IMR-90 (cell line): ENCODE measurements around the gene CLEC2D. TPM values are rescaled to one million over a fixed set of nuclear protein-coding genes. Genes with fewer than 3 reads are reported as not detected.

ENCODE experiments used
- ATAC-seq: fragments of 200-7000 bp; cut with Tn5 transposase; 2 replicates; pipeline ENCODE4 v1.9.1; 2020; ENCODE audit warnings: low read depth, mild to moderate bottlenecking, moderate library complexity
- BruUV-seq: library from RNA; stranded (reverse); fragments of 400-500 nt; replicated peaks from 2 replicates; lab custom pipeline; 2021; lab: Mats Ljungman, UMichigan
- CTCF ChIA-PET: fragments of 300-600 bp; formaldehyde crosslinking; extraction: SDS; loops from one replicate; lab custom pipeline; 2021; ENCODE audit warnings: antibody characterized with exemption; lab: Yijun Ruan, JAX
- POLR2A ChIA-PET: fragments of 300-600 bp; sonication (Branson Sonifier 250); formaldehyde crosslinking; loops from one replicate; lab custom pipeline; 2022; ENCODE audit warnings: antibody characterized with exemption; ENCODE audit not compliant: unreplicated experiment; lab: Charles Lee
- DNase-seq: peaks from one replicate; pipeline ENCODE4 v3.0.0; 2013
- H2AFZ ChIP-seq: replicated peaks from 2 replicates; pipeline ENCODE3; 2013; ENCODE audit warnings: low read length, mild to moderate bottlenecking; ENCODE audit not compliant: poor library complexity
- H2AK5ac ChIP-seq: 2 replicates; pipeline ENCODE4 v1.6.1; 2013; ENCODE audit warnings: low read depth, low read length, inconsistent platforms
- H2AK9ac ChIP-seq: replicated peaks from 2 replicates; pipeline ENCODE3; 2013; ENCODE audit warnings: mild to moderate bottlenecking, low read depth, low read length, moderate library complexity; ENCODE audit not compliant: poor library complexity
- H2BK120ac ChIP-seq: 2 replicates; pipeline ENCODE4 v1.6.1; 2013; ENCODE audit warnings: low read depth, low read length, inconsistent platforms
- H2BK15ac ChIP-seq: 3 replicates; pipeline ENCODE4 v1.6.1; 2013; ENCODE audit warnings: low read depth, low read length, inconsistent platforms
- H2BK20ac ChIP-seq: 2 replicates; pipeline ENCODE4 v1.6.1; 2013; ENCODE audit warnings: low read depth, mild to moderate bottlenecking, inconsistent platforms, low read length, moderate library complexity
- H2BK5ac ChIP-seq: 2 replicates; pipeline ENCODE4 v1.6.1; 2013; ENCODE audit warnings: mild to moderate bottlenecking, low read depth, low read length, inconsistent platforms; ENCODE audit not compliant: poor library complexity, severe bottlenecking
- H3K14ac ChIP-seq: replicated peaks from 2 replicates; pipeline ENCODE4 v1.6.1; 2013; ENCODE audit warnings: low read depth, low read length, inconsistent platforms
- H3K18ac ChIP-seq: 2 replicates; pipeline ENCODE4 v1.6.1; 2013; ENCODE audit warnings: low read depth, low read length, control low read depth
- H3K23ac ChIP-seq: 2 replicates; pipeline ENCODE4 v1.6.1; 2013; ENCODE audit warnings: low read depth, low read length, inconsistent platforms
- H3K27ac ChIP-seq: 2 replicates; pipeline ENCODE4 v1.5.1; 2013; ENCODE audit warnings: mild to moderate bottlenecking, control low read depth, low read length; ENCODE audit not compliant: insufficient read depth
- H3K27me3 ChIP-seq: 2 replicates; pipeline ENCODE4 v1.6.1; 2013; ENCODE audit warnings: low read length; ENCODE audit not compliant: control insufficient read depth, insufficient read depth
- H3K36me3 ChIP-seq: 2 replicates; pipeline ENCODE4 v1.6.1; 2013; ENCODE audit warnings: low read length, mixed read lengths; ENCODE audit not compliant: control insufficient read depth, insufficient read depth
- H3K4ac ChIP-seq: 2 replicates; pipeline ENCODE4 v1.6.1; 2013; ENCODE audit warnings: low read depth, low read length, inconsistent platforms
- H3K4me1 ChIP-seq: 2 replicates; pipeline ENCODE4 v1.6.1; 2013; ENCODE audit warnings: low read length, mixed read lengths; ENCODE audit not compliant: control insufficient read depth, insufficient read depth
- H3K4me2 ChIP-seq: 2 replicates; pipeline ENCODE4 v1.6.1; 2013; ENCODE audit warnings: low read depth, mild to moderate bottlenecking, control low read depth, low read length, moderate library complexity
- H3K4me3 ChIP-seq: 2 replicates; pipeline ENCODE4 v1.5.1; 2013; ENCODE audit warnings: low read depth, mild to moderate bottlenecking, control low read depth, low read length, moderate library complexity; ENCODE audit not compliant: insufficient read depth
- H3K56ac ChIP-seq: 2 replicates; pipeline ENCODE4 v1.6.1; 2013; ENCODE audit warnings: low read length, inconsistent platforms; ENCODE audit not compliant: insufficient read depth; ENCODE audit errors: extremely low read depth
- H3K79me1 ChIP-seq, 2 experiments: 2 replicates each; pipeline ENCODE4 v1.6.1; 2013; ENCODE audit warnings: low read length in 2 of 2, inconsistent platforms in 1 of 2, low read depth in 1 of 2
- H3K9ac ChIP-seq: 2 replicates; pipeline ENCODE4 v1.6.1; 2013; ENCODE audit warnings: low read depth, low read length, control low read depth
- H3K9me1 ChIP-seq: 2 replicates; pipeline ENCODE4 v1.6.1; 2013; ENCODE audit warnings: low read length, inconsistent platforms; ENCODE audit not compliant: insufficient read depth
- H3K9me3 ChIP-seq: 2 replicates; pipeline ENCODE4 v1.6.1; 2013; ENCODE audit warnings: low read length; ENCODE audit not compliant: control insufficient read depth, insufficient read depth
- H4K20me1 ChIP-seq: 2 replicates; pipeline ENCODE4 v1.6.1; 2013; ENCODE audit warnings: low read length, inconsistent platforms; ENCODE audit not compliant: insufficient read depth
- H4K5ac ChIP-seq: 2 replicates; pipeline ENCODE4 v1.6.1; 2013; ENCODE audit warnings: mild to moderate bottlenecking, low read depth, low read length, control low read depth
- H4K8ac ChIP-seq, 2 experiments: 2 replicates each; pipeline ENCODE4 v1.6.1; 2013; ENCODE audit warnings: low read depth in 2 of 2, low read length in 2 of 2, control low read depth in 1 of 2, inconsistent platforms in 1 of 2
- H4K91ac ChIP-seq: 2 replicates; pipeline ENCODE4 v1.6.1; 2013; ENCODE audit warnings: low read depth, low read length, inconsistent platforms; ENCODE audit not compliant: insufficient read depth
- BHLHE40 ChIP-seq: fragments of 150-350 bp; IDR thresholded peaks from 2 replicates; pipeline ENCODE4 v1.6.1; 2016; ENCODE audit warnings: mild to moderate bottlenecking, low read depth, low read length
- CEBPB ChIP-seq: IDR thresholded peaks from 2 replicates; pipeline ENCODE4 v1.6.1; 2012; ENCODE audit warnings: low read depth, low read length, improper control_type of control experiment
- CHD1 ChIP-seq: IDR thresholded peaks from 2 replicates; pipeline ENCODE4 v1.6.1; 2012; ENCODE audit warnings: low read depth, low read length, improper control_type of control experiment
- FOS ChIP-seq: fragments of 150-350 bp; IDR thresholded peaks from 2 replicates; pipeline ENCODE4 v1.6.1; 2016; ENCODE audit warnings: low read depth, low read length
- MAFK ChIP-seq: IDR thresholded peaks from 2 replicates; pipeline ENCODE4 v1.6.1; 2012; ENCODE audit warnings: low read depth, low read length, improper control_type of control experiment
- MAZ ChIP-seq: IDR thresholded peaks from 2 replicates; pipeline ENCODE4 v1.6.1; 2012; ENCODE audit warnings: low read depth, mild to moderate bottlenecking, low read length, improper control_type of control experiment, moderate library complexity, borderline replicate concordance
- MXI1 ChIP-seq: IDR thresholded peaks from 2 replicates; pipeline ENCODE4 v1.6.1; 2012; ENCODE audit warnings: low read depth, mild to moderate bottlenecking, low read length, moderate library complexity, borderline replicate concordance
- NFE2L2 ChIP-seq: fragments of 150-350 bp; IDR thresholded peaks from 2 replicates; pipeline ENCODE4 v1.6.1; 2016; ENCODE audit warnings: low read depth, mild to moderate bottlenecking, low read length
- POLR2A ChIP-seq: IDR thresholded peaks from 2 replicates; pipeline ENCODE4 v1.6.1; 2012; ENCODE audit warnings: mild to moderate bottlenecking, low read depth, low read length
- RAD21 ChIP-seq: IDR thresholded peaks from 2 replicates; pipeline ENCODE4 v1.6.1; 2012; ENCODE audit warnings: low read length, improper control_type of control experiment
- RCOR1 ChIP-seq: IDR thresholded peaks from 2 replicates; pipeline ENCODE4 v1.6.1; 2012; ENCODE audit warnings: mild to moderate bottlenecking, low read length, improper control_type of control experiment; ENCODE audit not compliant: insufficient replicate concordance
- RFX5 ChIP-seq: IDR thresholded peaks from 2 replicates; pipeline ENCODE4 v1.8.0; 2012; ENCODE audit warnings: low read depth, mild to moderate bottlenecking, low read length, moderate library complexity
- SMC3 ChIP-seq: fragments of 150-350 bp; IDR thresholded peaks from 2 replicates; pipeline ENCODE4 v1.6.1; 2016; ENCODE audit warnings: low read depth, mild to moderate bottlenecking, antibody characterized with exemption, low read length, moderate library complexity
- WGBS, 2 experiments: methylation state at CpG; one replicate each; pipeline versions ENCODE4 v1.1.5 to v1.1.7; 2013; ENCODE audit warnings: missing lambda C conversion rate in 2 of 2; ENCODE audit not compliant: insufficient read length in 1 of 2; ENCODE audit errors: extremely low coverage in 2 of 2; 5-methylcytosine and 5-hydroxymethylcytosine counted together
- dilution Hi-C: fragments of 300-500 bp; cut with HindIII; formaldehyde crosslinking; loops from one replicate; pipeline ENCODE4 v1.14.3; 2018; ENCODE audit warnings: low sequenced_read_pairs; ENCODE audit not compliant: unreplicated experiment
- in situ Hi-C: fragments of 300-500 bp; cut with MboI; formaldehyde crosslinking; loops from 3 replicates; pipeline ENCODE4 v1.14.3; 2019; ENCODE audit warnings: low sequenced_read_pairs, inconsistent platforms, mixed read lengths
- intact Hi-C: fragments of 100-400 bp; cut with micrococcal nuclease; formaldehyde crosslinking; loops from 2 replicates; pipeline ENCODE4 v1.10.0; 2022
- polyA plus RNA-seq, 3 experiments: library from polyadenylated mRNA; depleted of rRNA; stranded (reverse); fragments of >200 nt; gene quantifications; 2 replicates each; pipeline ENCODE4 v1.2.3, GENCODE V29; 2012; ENCODE audit warnings: low replicate concordance in 1 of 3
- total RNA-seq: library from RNA; depleted of rRNA; stranded (reverse); fragments of >200 nt; gene quantifications from 2 replicates; pipeline ENCODE4 v1.2.3, GENCODE V29; 2012
- TF ChIP-seq, protein P1 (sequence below): conservative IDR thresholded peaks from 2 replicates; pipeline ENCODE4 v1.5.1; 2012; ENCODE audit warnings: mild to moderate bottlenecking, low read depth, low read length, improper control_type of control experiment
- TF ChIP-seq, protein P2 (sequence below): fragments of 150-350 bp; IDR thresholded peaks from 2 replicates; pipeline ENCODE4 v1.6.1; 2016; ENCODE audit warnings: low read depth, mild to moderate bottlenecking, low read length, moderate library complexity, borderline replicate concordance
- TF ChIP-seq, protein P3 (sequence below): fragments of 150-350 bp; IDR thresholded peaks from 2 replicates; pipeline ENCODE4 v1.6.1; 2017; ENCODE audit warnings: mild to moderate bottlenecking, antibody characterized with exemption, low read length, low read depth

Gene CLEC2D
- total and polyA plus RNA-seq, 2 of the 4 experiments (the other 2 are of a cell fraction) = 0.72 to 1.2 TPM

DNA sequence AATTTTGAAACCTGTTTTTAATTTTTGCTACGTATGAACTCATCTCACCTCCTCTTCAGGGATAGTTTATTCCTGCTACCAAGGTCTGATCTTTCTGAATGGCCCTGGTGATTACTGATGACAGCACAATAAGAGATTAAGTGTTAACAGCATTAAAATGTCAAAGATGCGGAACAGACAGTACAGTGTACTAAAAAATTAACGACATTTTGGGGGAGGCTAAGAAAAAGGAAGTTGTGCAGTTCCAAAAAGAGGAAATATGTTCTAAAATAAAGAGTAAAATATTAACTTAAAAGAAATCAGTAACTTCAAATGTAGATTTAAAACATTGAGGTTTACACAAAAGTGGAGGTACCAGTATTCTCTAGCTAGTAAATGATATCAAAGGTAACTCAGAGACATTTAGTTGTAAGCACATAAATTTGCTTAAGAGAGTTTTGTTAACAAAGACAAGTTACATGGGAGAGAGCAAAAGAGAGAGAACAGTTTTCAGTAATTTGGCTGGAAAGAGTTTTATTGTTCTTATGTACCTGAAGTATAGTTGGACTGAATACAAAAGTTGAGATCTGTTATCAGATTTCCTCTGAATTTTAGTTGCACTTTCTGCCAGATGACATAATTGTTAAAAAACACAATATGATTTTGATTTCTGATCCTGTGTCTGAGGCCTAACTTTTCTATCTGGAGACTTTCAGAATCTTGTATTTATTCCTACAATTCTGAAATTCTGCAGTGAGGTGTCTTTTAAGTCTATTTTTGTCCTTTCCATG is 67.6 kb downstream of the CLEC2D start:
- Histone ChIP-seq H2BK5ac (no peak overlapping the region), H2AFZ (no peak overlapping the region), H3K23ac (no peak overlapping the region), H3K4ac (no peak overlapping the region), H3K4me1 (no peaks in the 10 kb centered on the region), H4K20me1 (no peaks in the 10 kb centered on the region), H3K9me3 (no peaks in the 10 kb centered on the region), H2BK15ac (no peak overlapping the region), H3K4me3 (no peak overlapping the region), H3K9me1 (no peaks in the 10 kb centered on the region), H2BK20ac (no peak overlapping the region), H3K79me1 (no peaks in the 10 kb centered on the region), H4K8ac (no peak overlapping the region), H3K18ac (no peak overlapping the region), H3K27ac (no peak overlapping the region), H3K36me3 (no peaks in the 10 kb centered on the region), H2AK9ac (no peak overlapping the region), H4K91ac (no peak overlapping the region), H3K27me3 (peaks cover 7% of the 10 kb centered on the region; the same call in 1 of the 2 replicates), H3K9ac (no peak overlapping the region), H3K4me2 (no peak overlapping the region), H2BK120ac (no peak overlapping the region), H3K56ac (no peak overlapping the region), H2AK5ac (no peak overlapping the region), H3K14ac (no peak overlapping the region), H4K5ac (no peak overlapping the region)
- in situ Hi-C loops = no loop called here
- CTCF ChIA-PET = no interaction called here
- ATAC-seq (no peak), DNase-seq (no peak)
- TF ChIP-seq RFX5 = no peak
- TF ChIP-seq, protein P1, sequence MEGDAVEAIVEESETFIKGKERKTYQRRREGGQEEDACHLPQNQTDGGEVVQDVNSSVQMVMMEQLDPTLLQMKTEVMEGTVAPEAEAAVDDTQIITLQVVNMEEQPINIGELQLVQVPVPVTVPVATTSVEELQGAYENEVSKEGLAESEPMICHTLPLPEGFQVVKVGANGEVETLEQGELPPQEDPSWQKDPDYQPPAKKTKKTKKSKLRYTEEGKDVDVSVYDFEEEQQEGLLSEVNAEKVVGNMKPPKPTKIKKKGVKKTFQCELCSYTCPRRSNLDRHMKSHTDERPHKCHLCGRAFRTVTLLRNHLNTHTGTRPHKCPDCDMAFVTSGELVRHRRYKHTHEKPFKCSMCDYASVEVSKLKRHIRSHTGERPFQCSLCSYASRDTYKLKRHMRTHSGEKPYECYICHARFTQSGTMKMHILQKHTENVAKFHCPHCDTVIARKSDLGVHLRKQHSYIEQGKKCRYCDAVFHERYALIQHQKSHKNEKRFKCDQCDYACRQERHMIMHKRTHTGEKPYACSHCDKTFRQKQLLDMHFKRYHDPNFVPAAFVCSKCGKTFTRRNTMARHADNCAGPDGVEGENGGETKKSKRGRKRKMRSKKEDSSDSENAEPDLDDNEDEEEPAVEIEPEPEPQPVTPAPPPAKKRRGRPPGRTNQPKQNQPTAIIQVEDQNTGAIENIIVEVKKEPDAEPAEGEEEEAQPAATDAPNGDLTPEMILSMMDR = no peak
- no peak for TF ChIP-seq MAFK
- no peak for TF ChIP-seq MXI1
- TF ChIP-seq, protein P2, sequence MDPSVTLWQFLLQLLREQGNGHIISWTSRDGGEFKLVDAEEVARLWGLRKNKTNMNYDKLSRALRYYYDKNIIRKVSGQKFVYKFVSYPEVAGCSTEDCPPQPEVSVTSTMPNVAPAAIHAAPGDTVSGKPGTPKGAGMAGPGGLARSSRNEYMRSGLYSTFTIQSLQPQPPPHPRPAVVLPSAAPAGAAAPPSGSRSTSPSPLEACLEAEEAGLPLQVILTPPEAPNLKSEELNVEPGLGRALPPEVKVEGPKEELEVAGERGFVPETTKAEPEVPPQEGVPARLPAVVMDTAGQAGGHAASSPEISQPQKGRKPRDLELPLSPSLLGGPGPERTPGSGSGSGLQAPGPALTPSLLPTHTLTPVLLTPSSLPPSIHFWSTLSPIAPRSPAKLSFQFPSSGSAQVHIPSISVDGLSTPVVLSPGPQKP = no peak
- TF ChIP-seq, protein P3, sequence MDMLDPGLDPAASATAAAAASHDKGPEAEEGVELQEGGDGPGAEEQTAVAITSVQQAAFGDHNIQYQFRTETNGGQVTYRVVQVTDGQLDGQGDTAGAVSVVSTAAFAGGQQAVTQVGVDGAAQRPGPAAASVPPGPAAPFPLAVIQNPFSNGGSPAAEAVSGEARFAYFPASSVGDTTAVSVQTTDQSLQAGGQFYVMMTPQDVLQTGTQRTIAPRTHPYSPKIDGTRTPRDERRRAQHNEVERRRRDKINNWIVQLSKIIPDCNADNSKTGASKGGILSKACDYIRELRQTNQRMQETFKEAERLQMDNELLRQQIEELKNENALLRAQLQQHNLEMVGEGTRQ = no peak
- no peak for TF ChIP-seq FOS
- no peak for TF ChIP-seq CHD1
- TF ChIP-seq NFE2L2 = no peak
- TF ChIP-seq SMC3 = no peak
- TF ChIP-seq RCOR1 = no peak
- no peak for TF ChIP-seq RAD21
- no peak for TF ChIP-seq CEBPB
- TF ChIP-seq POLR2A = no peak
- TF ChIP-seq BHLHE40 = no peak
- no peak for TF ChIP-seq MAZ
- dilution Hi-C loops = no loop called here
- POLR2A ChIA-PET = no interaction called here
- no TSS peak for BruUV-seq
- intact Hi-C loops = no loop called here
- WGBS, 2 experiments = no CpG with 5 or more reads among the region's 3 CpGs
